Fibroblast of gingiva (primary cell): ENCODE results near the gene MAP3K20.
"Not testable (repeated sequence)": the region's sequence is repeated elsewhere in the genome, so short reads cannot be mapped to it uniquely, and the experiment has no call there.

Experiments used
- DNase-seq: peaks from one replicate; pipeline ENCODE4 v3.0.0-alpha.2; 2011; ENCODE audit warnings: low read depth

The MAP3K20 gene

GRCh38 chr2:173204316-173204715 lies 128.7 kb downstream of the MAP3K20 start:
- DNase-seq: no peak

- peak; percentile 98 for DNase-seq
These were observed 129.7 kb downstream of the MAP3K20 start for GRCh38 chr2:173205375-173205774.

- not testable (repeated sequence) for DNase-seq
These were observed 131.5 kb downstream of the MAP3K20 start for GRCh38 chr2:173207124-173207523.

GRCh38 chr2:173210270-173211196 lies 134.9 kb downstream of the MAP3K20 start:
- DNase-seq: peak; percentile 94

GRCh38 chr2:173213181-173213580 lies 137.5 kb downstream of the MAP3K20 start:
- no peak for DNase-seq

- no peak for DNase-seq
These were observed 138.6 kb downstream of the MAP3K20 start for GRCh38 chr2:173214213-173214612.

GRCh38 chr2:173215316-173215715 lies 139.7 kb downstream of the MAP3K20 start:
- no peak for DNase-seq

GRCh38 chr2:173216051-173216450 lies 140.4 kb downstream of the MAP3K20 start:
- no peak for DNase-seq

- DNase-seq: no peak
These were observed 141.0 kb downstream of the MAP3K20 start for GRCh38 chr2:173216668-173217067.

GRCh38 chr2:173217116-173217840 lies 141.6 kb downstream of the MAP3K20 start:
- DNase-seq: no peak

GRCh38 chr2:173218326-173219056 lies 142.8 kb downstream of the MAP3K20 start:
- DNase-seq: no peak

GRCh38 chr2:173221132-173221695 lies 145.6 kb downstream of the MAP3K20 start:
- no peak for DNase-seq

- DNase-seq: no peak
These were observed 146.4 kb downstream of the MAP3K20 start for GRCh38 chr2:173221937-173222594.

- no peak for DNase-seq
These were observed 148.2 kb downstream of the MAP3K20 start for GRCh38 chr2:173223871-173224270.

GRCh38 chr2:173226899-173227698 lies 151.5 kb downstream of the MAP3K20 start:
- DNase-seq: no peak

GRCh38 chr2:173229086-173229485 lies 153.4 kb downstream of the MAP3K20 start:
- DNase-seq: peak; percentile 16

GRCh38 chr2:173230181-173230580 lies 154.5 kb downstream of the MAP3K20 start:
- DNase-seq: no peak

- DNase-seq: no peak
These were observed 155.4 kb downstream of the MAP3K20 start for GRCh38 chr2:173231042-173231441.

GRCh38 chr2:173231465-173231864 lies 155.8 kb downstream of the MAP3K20 start:
- DNase-seq: no peak

- peak; percentile 10 for DNase-seq
These were observed 157.5 kb downstream of the MAP3K20 start for GRCh38 chr2:173232956-173233744.
